CD4-positive, alpha-beta T cell (primary cell): ENCODE measurements around the gene EPGN. TPM values are rescaled to one million over a fixed set of nuclear protein-coding genes. Genes with fewer than 3 reads are reported as not detected.

Experiments used
- ATAC-seq: fragments of 200-7000 bp; cut with Tn5 transposase; one replicate; pipeline ENCODE4 v1.10.0; 2022; ENCODE audit warnings: mild to moderate bottlenecking; ENCODE audit not compliant: poor library complexity
- CTCF ChIA-PET: fragments of 350-600 bp; sonication (Branson Sonifier 250); formaldehyde crosslinking; loops from one replicate; lab custom pipeline; 2021; ENCODE audit warnings: antibody characterized with exemption, inconsistent platforms; lab: Charles Lee
- POLR2A ChIA-PET: fragments of 350-600 bp; sonication (Branson Sonifier 250); formaldehyde crosslinking; loops from one replicate; lab custom pipeline; 2021; ENCODE audit warnings: antibody characterized with exemption, inconsistent platforms; lab: Charles Lee
- DNase-seq, 14 experiments: peaks; one replicate each; pipeline ENCODE4 v3.0.0-alpha.2; 2013 to 2020; ENCODE audit warnings: mixed read lengths in 2 of 14
- H3K27ac ChIP-seq, 2 donors: one replicate each; pipeline versions ENCODE4 v1.5.1 to v1.7.0; 2013; ENCODE audit warnings: low read length in 2 of 2, low read depth in 1 of 2, mild to moderate bottlenecking in 1 of 2
- H3K27me3 ChIP-seq, 2 experiments: 1 replicate in 1 of 2; 2 replicates in 1 of 2; pipeline versions ENCODE4 v1.6.1 to v1.7.0; 2013; ENCODE audit warnings: low read length in 2 of 2, control low read depth in 1 of 2, mild to moderate bottlenecking in 1 of 2, moderate library complexity in 1 of 2; ENCODE audit not compliant: insufficient read depth in 2 of 2, control insufficient read depth in 1 of 2
- H3K36me3 ChIP-seq: one replicate; pipeline ENCODE4 v1.6.1; 2013; ENCODE audit warnings: low read length, control low read depth; ENCODE audit not compliant: insufficient read depth
- H3K4me1 ChIP-seq: one replicate; pipeline ENCODE4 v1.6.1; 2013; ENCODE audit warnings: low read length, control low read depth; ENCODE audit not compliant: insufficient read depth
- H3K4me3 ChIP-seq: one replicate; pipeline ENCODE4 v1.5.1; 2013; ENCODE audit warnings: mild to moderate bottlenecking, low read length, moderate library complexity
- H3K9me3 ChIP-seq, 2 experiments: 1 replicate in 1 of 2; 2 replicates in 1 of 2; pipeline versions ENCODE4 v1.6.1 to v1.7.0; 2013; ENCODE audit warnings: low read length in 2 of 2, mild to moderate bottlenecking in 2 of 2, control low read depth in 1 of 2, moderate library complexity in 1 of 2; ENCODE audit not compliant: control insufficient read depth in 1 of 2, insufficient read depth in 1 of 2
- H3K27ac Mint-ChIP-seq: one replicate; pipeline ENCODE4 v1.8.0; 2020; ENCODE audit warnings: mixed read lengths
- H3K27me3 Mint-ChIP-seq: one replicate; pipeline ENCODE4 v1.8.0; 2021; ENCODE audit warnings: mixed read lengths
- H3K36me3 Mint-ChIP-seq: one replicate; pipeline ENCODE4 v1.8.0; 2021; ENCODE audit warnings: low read depth, mixed read lengths
- H3K4me1 Mint-ChIP-seq: one replicate; pipeline ENCODE4 v1.8.0; 2021; ENCODE audit warnings: low read depth, mixed read lengths
- H3K4me3 Mint-ChIP-seq: one replicate; pipeline ENCODE4 v1.8.0; 2020; ENCODE audit warnings: mild to moderate bottlenecking, mixed read lengths
- H3K9me3 Mint-ChIP-seq: one replicate; pipeline ENCODE4 v1.8.0; 2020; ENCODE audit warnings: mixed read lengths
- intact Hi-C, 2 experiments: fragments of 100-400 bp; cut with DNase I in 1 of 2; cut with micrococcal nuclease in 1 of 2; formaldehyde crosslinking; loops; one replicate each; pipeline versions ENCODE4 v1.15.1 to v1.9.0; 2023 to 2025; cut with DNase I, micrococcal nuclease
- total RNA-seq, 174 experiments: library from RNA in 2 of 174; stranded (reverse) in 2 of 174; gene quantifications; one replicate each; pipeline ENCODE4 v1.2.3 and lab custom pipeline; 2021 to 2026
- TF ChIP-seq, protein P1 (sequence below): fragments of 200-600 bp; IDR thresholded peaks from one replicate; pipeline ENCODE4 v1.8.0; 2022; ENCODE audit warnings: antibody characterized with exemption, mild to moderate bottlenecking

Gene EPGN
- total RNA-seq, 2 experiments from 2014 or later, result 3.7 to 5.9 TPM

DNA sequence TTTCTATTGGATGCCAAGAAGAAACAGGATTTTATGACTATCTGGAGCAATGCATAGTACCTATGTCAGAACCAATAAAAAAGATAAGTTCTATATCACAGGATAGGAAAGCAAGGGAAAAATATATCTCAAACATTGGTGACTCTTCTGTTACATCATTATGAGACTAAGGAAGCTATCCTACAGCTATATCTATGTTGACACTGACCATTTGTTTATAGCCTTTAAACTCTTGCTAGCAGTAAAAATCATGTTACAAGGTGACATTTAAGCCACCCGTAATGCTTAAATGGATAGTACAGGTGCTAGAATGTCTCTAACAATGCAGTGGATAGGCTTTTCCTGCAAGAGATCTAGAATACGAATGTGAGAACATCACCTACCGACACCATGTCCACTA lies 28.6 kb upstream of the EPGN start:
- Mint-ChIP-seq H3K36me3 (peaks cover 10% of the 10 kb centered on the region), H3K4me1 (no peaks in the 10 kb centered on the region), H3K27ac (no peak overlapping the region), H3K27me3 (no peaks in the 10 kb centered on the region), H3K4me3 (no peak overlapping the region), H3K9me3 (no peaks in the 10 kb centered on the region)
- CTCF ChIA-PET, result no interaction called here
- H3K27ac ChIP-seq, result no peak overlapping the region
- POLR2A ChIA-PET, result no interaction called here
- H3K27me3 ChIP-seq, result no peaks in the 10 kb centered on the region
- no peaks in the 10 kb centered on the region for H3K4me1 ChIP-seq
- DNase-seq (no peak), ATAC-seq (no peak)
- intact Hi-C loops, result no loop called here
- H3K4me3 ChIP-seq, result no peak overlapping the region
- H3K9me3 ChIP-seq, result no peaks in the 10 kb centered on the region
- TF ChIP-seq, protein P1, sequence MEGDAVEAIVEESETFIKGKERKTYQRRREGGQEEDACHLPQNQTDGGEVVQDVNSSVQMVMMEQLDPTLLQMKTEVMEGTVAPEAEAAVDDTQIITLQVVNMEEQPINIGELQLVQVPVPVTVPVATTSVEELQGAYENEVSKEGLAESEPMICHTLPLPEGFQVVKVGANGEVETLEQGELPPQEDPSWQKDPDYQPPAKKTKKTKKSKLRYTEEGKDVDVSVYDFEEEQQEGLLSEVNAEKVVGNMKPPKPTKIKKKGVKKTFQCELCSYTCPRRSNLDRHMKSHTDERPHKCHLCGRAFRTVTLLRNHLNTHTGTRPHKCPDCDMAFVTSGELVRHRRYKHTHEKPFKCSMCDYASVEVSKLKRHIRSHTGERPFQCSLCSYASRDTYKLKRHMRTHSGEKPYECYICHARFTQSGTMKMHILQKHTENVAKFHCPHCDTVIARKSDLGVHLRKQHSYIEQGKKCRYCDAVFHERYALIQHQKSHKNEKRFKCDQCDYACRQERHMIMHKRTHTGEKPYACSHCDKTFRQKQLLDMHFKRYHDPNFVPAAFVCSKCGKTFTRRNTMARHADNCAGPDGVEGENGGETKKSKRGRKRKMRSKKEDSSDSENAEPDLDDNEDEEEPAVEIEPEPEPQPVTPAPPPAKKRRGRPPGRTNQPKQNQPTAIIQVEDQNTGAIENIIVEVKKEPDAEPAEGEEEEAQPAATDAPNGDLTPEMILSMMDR, result no peak
- H3K36me3 ChIP-seq, result no peaks in the 10 kb centered on the region

DNA sequence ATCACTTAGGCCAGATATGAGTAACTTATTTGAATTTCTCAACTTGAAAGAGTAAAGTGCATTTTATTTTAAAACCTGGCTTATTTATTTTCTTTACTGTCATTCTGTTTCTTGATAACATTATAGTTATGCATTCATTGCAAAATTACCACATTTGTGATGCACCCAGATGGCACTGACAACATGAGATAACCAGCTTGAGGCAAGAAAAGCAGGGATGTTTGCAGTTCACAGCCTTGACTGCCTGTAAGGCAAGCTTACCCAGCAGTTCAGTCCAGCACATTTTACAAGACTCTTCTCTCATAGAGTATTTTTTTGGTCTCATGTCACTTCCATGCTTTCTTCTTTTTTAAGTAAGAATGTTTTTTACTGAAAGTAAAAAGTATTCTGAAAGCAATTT lies 25.3 kb upstream of the EPGN start:
- Mint-ChIP-seq H3K4me3 (no peak overlapping the region), H3K27me3 (no peaks in the 10 kb centered on the region), H3K4me1 (no peaks in the 10 kb centered on the region), H3K36me3 (peaks cover 10% of the 10 kb centered on the region), H3K27ac (no peak overlapping the region), H3K9me3 (no peaks in the 10 kb centered on the region)
- ChIA-PET CTCF (no interaction called here), POLR2A (interaction anchor here (0.6 kb wide), 1 partner anchor 16 kb away, joined by 3 read pairs; no protein-coding TSS in a partner anchor)
- intact Hi-C loops, result no loop called here
- DNase-seq, result no peak
- H3K27ac ChIP-seq, result no peak overlapping the region
- H3K4me1 ChIP-seq, result no peaks in the 10 kb centered on the region
- no peak overlapping the region for H3K4me3 ChIP-seq
- no peaks in the 10 kb centered on the region for H3K36me3 ChIP-seq
- no peaks in the 10 kb centered on the region for H3K27me3 ChIP-seq
- TF ChIP-seq, protein P1, result no peak
- ATAC-seq, result no peak
- no peaks in the 10 kb centered on the region for H3K9me3 ChIP-seq

GRCh38 chr4:74283614-74284013 lies 24.7 kb upstream of the EPGN start:
- Histone ChIP-seq H3K27me3 (no peaks in the 10 kb centered on the region), H3K36me3 (no peaks in the 10 kb centered on the region), H3K9me3 (no peaks in the 10 kb centered on the region), H3K27ac (no peak overlapping the region), H3K4me3 (no peak overlapping the region), H3K4me1 (no peaks in the 10 kb centered on the region)
- TF ChIP-seq, protein P1, result no peak
- peaks cover 10% of the 10 kb centered on the region for H3K36me3 Mint-ChIP-seq
- no peak overlapping the region for H3K4me3 Mint-ChIP-seq
- H3K27me3 Mint-ChIP-seq, result no peaks in the 10 kb centered on the region
- no peak overlapping the region for H3K27ac Mint-ChIP-seq
- no peak for DNase-seq
- CTCF ChIA-PET, result no interaction called here
- H3K4me1 Mint-ChIP-seq, result no peaks in the 10 kb centered on the region
- POLR2A ChIA-PET, result interaction anchor here (0.6 kb wide), 1 partner anchor 17 kb away, joined by 3 read pairs; no protein-coding TSS in a partner anchor
- intact Hi-C loops, result no loop called here
- ATAC-seq, result no peak
- H3K9me3 Mint-ChIP-seq, result no peaks in the 10 kb centered on the region
